Stimulated activated CD4-positive, alpha-beta T cell treated with anti-CD3 and anti-CD28 coated beads, TNF-alpha, amount 100 ng/mL, for 4 hours (primary cell): Measurements from ENCODE around the gene ZCCHC14.

Source experiments
- DNase-seq, 3 experiments: peaks; one replicate each; pipeline ENCODE4 v3.0.0-alpha.2; 2020; ENCODE audit warnings: low read depth in 3 of 3

ZCCHC14 gene

GRCh38 chr16:87492721-87493607, at the start of gene ZCCHC14:
TSS of gene ZCCHC14 (minus strand) at chr16:87493024. CDS start at chr16:87492238, 786 bp downstream.
- DNase-seq = peak; percentile 98 to 99 (median 98)

- DNase-seq = no peak
Observed at GRCh38 chr16:87541872-87542234, 49.0 kb upstream of the ZCCHC14 start.

GRCh38 chr16:87541147-87541871, 48.5 kb upstream of the ZCCHC14 start:
- no peak for DNase-seq

- DNase-seq = no peak
Observed at GRCh38 chr16:87540897-87541146, 48.0 kb upstream of the ZCCHC14 start.

- no peak for DNase-seq
Observed at GRCh38 chr16:87540072-87540896, 47.5 kb upstream of the ZCCHC14 start.

GRCh38 chr16:87539113-87539512, 46.3 kb upstream of the ZCCHC14 start:
- no peak for DNase-seq

- DNase-seq = no peak
Observed at GRCh38 chr16:87538594-87538993, 45.8 kb upstream of the ZCCHC14 start.

- DNase-seq = no peak
Observed at GRCh38 chr16:87538160-87538559, 45.3 kb upstream of the ZCCHC14 start.

GRCh38 chr16:87536795-87537142, 43.9 kb upstream of the ZCCHC14 start:
- no peak for DNase-seq

GRCh38 chr16:87535855-87536794, 43.3 kb upstream of the ZCCHC14 start:
- DNase-seq = no peak

GRCh38 chr16:87535457-87535854, 42.6 kb upstream of the ZCCHC14 start:
- no peak for DNase-seq

- no peak for DNase-seq
Observed at GRCh38 chr16:87534751-87535150, 41.9 kb upstream of the ZCCHC14 start.

- no peak for DNase-seq
Observed at GRCh38 chr16:87534030-87534653, 41.3 kb upstream of the ZCCHC14 start.

GRCh38 chr16:87533061-87533460, 40.2 kb upstream of the ZCCHC14 start:
- DNase-seq = no peak

- no peak for DNase-seq
Observed at GRCh38 chr16:87531418-87531817, 38.6 kb upstream of the ZCCHC14 start.

GRCh38 chr16:87528690-87529579, 36.1 kb upstream of the ZCCHC14 start:
- DNase-seq = no peak

- no peak for DNase-seq
Observed at GRCh38 chr16:87527055-87527724, 34.4 kb upstream of the ZCCHC14 start.

- no peak for DNase-seq
Observed at GRCh38 chr16:87526238-87526947, 33.6 kb upstream of the ZCCHC14 start.

GRCh38 chr16:87525352-87525751, 32.5 kb upstream of the ZCCHC14 start:
- no peak for DNase-seq
